ENCODE measurements around the gene TBC1D5.

- TF ChIP-seq CTCF (IDR thresholded peaks at IDR 0.05) (no peak), EZH2 (IDR thresholded peaks at IDR 0.05; ENCODE audit: borderline replicate concordance, insufficient read depth, low read depth, low read length, poor library complexity, severe bottlenecking) (no peak)
Observed at GRCh38 chr3:17217588-17217987, 524.8 kb downstream of the TBC1D5 start.

All from B cell (primary cell).